SK-N-SH (cell line): ENCODE measurements around the gene PDE6B. TPM values are rescaled to one million over a fixed set of nuclear protein-coding genes. Genes with fewer than 3 reads are reported as not detected.

Experiments
- CTCF ChIA-PET: fragments of 300-600, 350-600 bp; formaldehyde crosslinking; extraction: SDS; loops from one replicate; lab custom pipeline; 2021; lab: Yijun Ruan, JAX
- POLR2A ChIA-PET: fragments of 350-600 bp; sonication (Branson Sonifier 250); formaldehyde crosslinking; extraction: SDS; loops from one replicate; lab custom pipeline; 2020; ENCODE audit warnings: antibody characterized with exemption, inconsistent platforms; lab: Yijun Ruan, JAX
- DNase-seq: peaks from one replicate; pipeline ENCODE4 v3.0.0; 2012
- H2AFZ ChIP-seq: fragments of 200-600 bp; sonication (generic); 2 replicates; pipeline ENCODE4 v1.8.1; 2016; ENCODE audit warnings: antibody characterized with exemption, mild to moderate bottlenecking, low read depth
- H3F3A ChIP-seq: fragments of 200-600 bp; sonication (generic); replicated peaks from 2 replicates; pipeline ENCODE3; 2016; ENCODE audit warnings: antibody characterized with exemption, mild to moderate bottlenecking; ENCODE audit not compliant: insufficient read depth
- H3K27ac ChIP-seq, 2 experiments: fragments of 200-500 bp in 1 of 2; fragments of 200-600 bp in 1 of 2; sonication (Bioruptor generic) in 1 of 2; sonication (generic), shearing (Covaris generic) in 1 of 2; 2 replicates each; pipeline versions ENCODE4 v1.5.1 to v1.6.1; 2014 to 2016; ENCODE audit warnings: low read depth in 2 of 2, inconsistent platforms in 1 of 2, low read length in 1 of 2, mild to moderate bottlenecking in 1 of 2, mixed read lengths in 1 of 2
- H3K27me3 ChIP-seq: fragments of 200-600 bp; sonication (generic), shearing (Covaris generic); 2 replicates; pipeline ENCODE4 v1.6.1; 2016; ENCODE audit warnings: mixed run types; ENCODE audit not compliant: insufficient read depth
- H3K36me3 ChIP-seq, 2 experiments: fragments of 200-500 bp in 1 of 2; fragments of 200-600 bp in 1 of 2; sonication (Bioruptor generic) in 1 of 2; sonication (generic) in 1 of 2; replicated peaks in 1 of 2; 2 replicates each; pipeline versions ENCODE3 to v1.5.1; 2014 to 2016; ENCODE audit warnings: low read length in 1 of 2, mild to moderate bottlenecking in 1 of 2; ENCODE audit not compliant: insufficient read depth in 2 of 2, control insufficient read depth in 1 of 2
- H3K4me1 ChIP-seq, 2 experiments: fragments of 200-500 bp in 1 of 2; fragments of 200-600 bp in 1 of 2; sonication (Bioruptor generic) in 1 of 2; sonication (generic), shearing (Covaris generic) in 1 of 2; 2 replicates each; pipeline versions ENCODE4 v1.5.1 to v1.6.1; 2014 to 2016; ENCODE audit warnings: low read depth in 1 of 2, low read length in 1 of 2, mixed run types in 1 of 2; ENCODE audit not compliant: insufficient read depth in 2 of 2, control insufficient read depth in 1 of 2
- H3K4me2 ChIP-seq: fragments of 200-600 bp; sonication (generic), shearing (Covaris generic); 2 replicates; pipeline ENCODE4 v1.6.1; 2017; ENCODE audit warnings: mixed run types
- H3K4me3 ChIP-seq, 2 experiments: fragments of 200-500 bp in 1 of 2; fragments of 200-600 bp in 1 of 2; sonication (Bioruptor generic) in 1 of 2; sonication (generic), shearing (Covaris generic) in 1 of 2; 2 replicates each; pipeline versions ENCODE4 v1.5.1 to v1.8.1; 2014 to 2016; ENCODE audit warnings: low read depth in 2 of 2, inconsistent platforms in 1 of 2, low read length in 1 of 2, mild to moderate bottlenecking in 1 of 2, mixed read lengths in 1 of 2, moderate library complexity in 1 of 2
- H3K79me2 ChIP-seq: fragments of 200-600 bp; sonication (generic); 2 replicates; pipeline ENCODE4 v1.8.1; 2017; ENCODE audit warnings: mild to moderate bottlenecking; ENCODE audit not compliant: insufficient read depth
- H3K9ac ChIP-seq: fragments of 200-600 bp; sonication (generic); 2 replicates; pipeline ENCODE4 v1.6.1; 2017; ENCODE audit warnings: mixed run types
- H3K9me2 ChIP-seq: fragments of 200-600 bp; sonication (generic); 2 replicates; pipeline ENCODE4 v1.6.1; 2017; ENCODE audit warnings: mixed run types
- H3K9me3 ChIP-seq: fragments of 200-600 bp; sonication (generic); 2 replicates; pipeline ENCODE4 v1.6.1; 2017; ENCODE audit warnings: mixed run types, mild to moderate bottlenecking, moderate library complexity
- H4K20me1 ChIP-seq: fragments of 200-600 bp; sonication (generic); 2 replicates; pipeline ENCODE4 v1.6.1; 2017; ENCODE audit warnings: mild to moderate bottlenecking, mixed run types; ENCODE audit not compliant: insufficient read depth
- ELF1 ChIP-seq: IDR thresholded peaks from 2 replicates; pipeline ENCODE4 v1.4.0; 2012
- EP300 ChIP-seq, 2 experiments: IDR thresholded peaks; 2 replicates each; pipeline versions ENCODE4 v1.4.0 to v1.6.1; 2012; ENCODE audit warnings: borderline replicate concordance in 1 of 2, low read depth in 1 of 2, low read length in 1 of 2
- EZH2phosphoT487 ChIP-seq: fragments of 200-600 bp; sonication (generic); IDR thresholded peaks from 2 replicates; pipeline ENCODE4 v1.6.1; 2017; ENCODE audit warnings: low read depth, mixed run types, mild to moderate bottlenecking, antibody characterized with exemption, moderate library complexity, borderline replicate concordance
- FOSL2 ChIP-seq: IDR thresholded peaks from 2 replicates; pipeline ENCODE4 v1.4.0; 2012; ENCODE audit warnings: low read depth, mild to moderate bottlenecking, moderate library complexity, borderline replicate concordance
- FOXJ3 ChIP-seq: sonication (generic); formaldehyde crosslinking; IDR thresholded peaks from 2 replicates; pipeline ENCODE4 v1.5.1; 2020; ENCODE audit warnings: mild to moderate bottlenecking, missing genetic modification reagents
- FOXM1 ChIP-seq: IDR thresholded peaks from 2 replicates; pipeline ENCODE4 v1.4.0; 2012; ENCODE audit warnings: low read depth, mild to moderate bottlenecking
- IRF3 ChIP-seq: fragments of 150-350 bp; IDR thresholded peaks from 2 replicates; pipeline ENCODE4 v1.6.1; 2016; ENCODE audit warnings: mild to moderate bottlenecking, low read depth, low read length
- MAX ChIP-seq: IDR thresholded peaks from 2 replicates; pipeline ENCODE4 v1.4.0; 2012; ENCODE audit warnings: low read depth
- MXI1 ChIP-seq: IDR thresholded peaks from 2 replicates; pipeline ENCODE4 v1.6.1; 2012; ENCODE audit warnings: mild to moderate bottlenecking, low read depth, low read length, improper control_type of control experiment
- NRF1 ChIP-seq: IDR thresholded peaks from 2 replicates; pipeline ENCODE4 v1.6.1; 2012; ENCODE audit warnings: low read depth, mild to moderate bottlenecking, low read length
- POLR2AphosphoS5 ChIP-seq: IDR thresholded peaks from 2 replicates; pipeline ENCODE4 v1.6.1; 2012; ENCODE audit warnings: low read depth, low read length
- RAD21 ChIP-seq: IDR thresholded peaks from 2 replicates; pipeline ENCODE4 v1.6.1; 2012; ENCODE audit warnings: mild to moderate bottlenecking, low read length
- RFX5 ChIP-seq: IDR thresholded peaks from 2 replicates; pipeline ENCODE4 v1.6.1; 2012; ENCODE audit warnings: mild to moderate bottlenecking, improper control_type of control experiment, low read length
- RXRA ChIP-seq: IDR thresholded peaks from 2 replicates; pipeline ENCODE4 v1.4.0; 2012; ENCODE audit warnings: low read depth, mild to moderate bottlenecking, borderline replicate concordance
- SIN3A ChIP-seq: IDR thresholded peaks from 2 replicates; pipeline ENCODE4 v1.6.1; 2012; ENCODE audit warnings: low read depth, mild to moderate bottlenecking, low read length, moderate library complexity, borderline replicate concordance
- SMC3 ChIP-seq: IDR thresholded peaks from 2 replicates; pipeline ENCODE4 v1.6.1; 2012; ENCODE audit warnings: low read depth, low read length, improper control_type of control experiment
- TCF12 ChIP-seq: IDR thresholded peaks from 2 replicates; pipeline ENCODE4 v1.4.0; 2012
- YY1 ChIP-seq: IDR thresholded peaks from 2 replicates; pipeline ENCODE4 v1.4.0; 2012; ENCODE audit warnings: low read depth, mild to moderate bottlenecking
- ZBTB33 ChIP-seq: IDR thresholded peaks from 2 replicates; pipeline ENCODE4 v1.4.0; 2012; ENCODE audit warnings: low read depth, borderline replicate concordance
- WGBS: methylation state at CpG from one replicate; pipeline ENCODE4 v1.1.6; 2017; ENCODE audit warnings: low lambda C conversion rate; 5-methylcytosine and 5-hydroxymethylcytosine counted together
- polyA plus RNA-seq, 3 experiments: library from polyadenylated mRNA; depleted of rRNA; stranded (reverse); fragments of >200 nt; gene quantifications; 2 replicates each; pipeline ENCODE4 v1.2.3, GENCODE V29; 2012

Gene PDE6B
- polyA plus RNA-seq, 1 of the 3 experiments (the other 2 are of a cell fraction), result 1.2 TPM

- H2AFZ ChIP-seq, result no peak overlapping the region
- DNase-seq, result no peak
- 98% methylated on average over 16 of the region's 18 CpGs for WGBS
- ChIA-PET CTCF (interaction anchor here (1.5 to 1.7 kb wide), 2 partner anchors 10 to 29 kb away, joined by 3 to 6 read pairs; no protein-coding TSS in a partner anchor), POLR2A (no interaction called here)
- H3K4me2 ChIP-seq, result no peak overlapping the region
- peaks cover 81% of the 10 kb centered on the region for H3K79me2 ChIP-seq
- peaks cover 0 to 8% of the 10 kb centered on the region in 2 experiments; a peak in 1 of 4 replicates for H3K4me1 ChIP-seq
- no peak overlapping the region for H3K4me3 ChIP-seq
- H3K9ac ChIP-seq, result no peak overlapping the region
- peaks cover 74% of the 10 kb centered on the region for H4K20me1 ChIP-seq
- peaks cover 4 to 10% of the 10 kb centered on the region in 2 experiments for H3K36me3 ChIP-seq
- H3F3A ChIP-seq, result no peaks in the 10 kb centered on the region
- H3K9me3 ChIP-seq, result no peaks in the 10 kb centered on the region
- TF ChIP-seq ZBTB33 (no peak), MXI1 (no peak), SIN3A (no peak), EP300 (IDR thresholded peaks at IDR 0.05; ENCODE audit: borderline replicate concordance in 1 of 2, low read depth in 1 of 2, low read length in 1 of 2) (no peak)
- no peak overlapping the region for H3K27ac ChIP-seq
- no peaks in the 10 kb centered on the region for H3K27me3 ChIP-seq
- no peaks in the 10 kb centered on the region for H3K9me2 ChIP-seq
These were observed 88.7 kb downstream of the PDE6B start for GRCh38 chr4:714087-714486.

GRCh38 chr4:717601-718320 lies 92.4 kb downstream of the PDE6B start:
- Histone ChIP-seq H3K36me3 (peaks cover 0 to 3% of the 10 kb centered on the region in 2 experiments), H3K27ac (no peak overlapping the region), H2AFZ (no peak overlapping the region), H3K9me3 (no peaks in the 10 kb centered on the region), H4K20me1 (peaks cover 75% of the 10 kb centered on the region), H3K9me2 (no peaks in the 10 kb centered on the region), H3K9ac (no peak overlapping the region), H3K4me2 (no peak overlapping the region), H3K4me1 (peaks cover 0 to 2% of the 10 kb centered on the region in 2 experiments; a peak in 1 of 4 replicates), H3K4me3 (no peak overlapping the region), H3K79me2 (peaks cover 72% of the 10 kb centered on the region), H3K27me3 (no peaks in the 10 kb centered on the region), H3F3A (no peaks in the 10 kb centered on the region)
- 94% methylated on average over 23 of the region's 34 CpGs for WGBS
- TF ChIP-seq FOXJ3 (CRISPR knock-in tag) (no peak), RFX5 (no peak), FOSL2 (no peak), ELF1 (no peak), NRF1 (no peak), POLR2AphosphoS5 (no peak), TCF12 (no peak), EZH2phosphoT487 (no peak), SMC3 (no peak), RXRA (no peak), RAD21 (no peak), FOXM1 (no peak), MAX (no peak), EP300 (IDR thresholded peaks at IDR 0.05; ENCODE audit: borderline replicate concordance in 1 of 2, low read depth in 1 of 2, low read length in 1 of 2) (no peak), IRF3 (no peak), YY1 (no peak)
- ChIA-PET POLR2A (no interaction called here), CTCF (interaction anchor here (0.7 to 3.3 kb wide), 2 partner anchors 25 to 37 kb away, joined by 3 to 14 read pairs; no protein-coding TSS in a partner anchor)
- no peak for DNase-seq
